Measurements from ENCODE around the gene FOXK2.
"Not testable (repeated sequence)": the region's sequence is repeated elsewhere in the genome, so short reads cannot be mapped to it uniquely, and the experiment has no call there.

FOXK2 gene

DNA sequence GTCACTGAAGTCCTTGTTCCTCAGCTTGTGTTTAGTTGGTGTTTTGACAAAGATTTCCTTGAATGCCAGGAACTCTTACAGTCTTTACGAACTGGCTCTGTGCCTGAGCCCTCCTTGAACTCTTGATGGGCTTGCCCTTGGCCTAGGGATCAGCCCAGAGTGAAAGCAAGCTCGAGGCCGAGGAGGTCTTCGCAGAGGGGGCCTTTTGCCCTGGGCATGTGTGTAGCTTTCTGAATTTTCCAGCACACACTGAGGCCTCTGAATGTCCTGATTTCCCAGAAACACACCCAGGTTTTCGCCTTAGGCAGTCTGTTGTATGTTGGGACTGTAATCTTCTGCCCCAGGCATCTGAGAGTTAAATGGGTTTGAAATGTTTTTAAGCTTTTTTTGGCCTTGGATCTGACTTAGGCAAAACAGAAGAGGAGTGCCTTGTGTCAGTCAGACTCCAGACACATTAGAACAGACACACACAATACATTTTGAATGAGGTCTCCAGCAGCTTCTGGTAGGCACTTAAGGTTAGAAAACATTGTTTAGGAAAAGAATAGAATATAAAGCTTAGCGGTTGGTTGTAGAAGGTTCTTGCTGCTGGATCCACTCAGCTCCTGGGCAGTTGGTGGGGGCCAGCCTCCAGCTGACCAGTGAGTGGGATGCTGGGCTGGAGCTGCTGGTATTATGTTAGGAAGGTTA is 17.1 kb downstream of the FOXK2 start:
- Mint-ChIP-seq H3K27me3 (ENCODE audit: low read depth) (no peaks in the 10 kb centered on the region), H3K36me3 (ENCODE audit: low read depth) (peaks cover 6% of the 10 kb centered on the region), H3K27ac (peak overlapping the region; percentile 86 to 94 (median 93)), H3K4me3 (no peak overlapping the region), H3K9me3 (no peaks in the 10 kb centered on the region), H3K4me1 (peaks cover 49% of the 10 kb centered on the region)
- TF ChIP-seq, protein P1, sequence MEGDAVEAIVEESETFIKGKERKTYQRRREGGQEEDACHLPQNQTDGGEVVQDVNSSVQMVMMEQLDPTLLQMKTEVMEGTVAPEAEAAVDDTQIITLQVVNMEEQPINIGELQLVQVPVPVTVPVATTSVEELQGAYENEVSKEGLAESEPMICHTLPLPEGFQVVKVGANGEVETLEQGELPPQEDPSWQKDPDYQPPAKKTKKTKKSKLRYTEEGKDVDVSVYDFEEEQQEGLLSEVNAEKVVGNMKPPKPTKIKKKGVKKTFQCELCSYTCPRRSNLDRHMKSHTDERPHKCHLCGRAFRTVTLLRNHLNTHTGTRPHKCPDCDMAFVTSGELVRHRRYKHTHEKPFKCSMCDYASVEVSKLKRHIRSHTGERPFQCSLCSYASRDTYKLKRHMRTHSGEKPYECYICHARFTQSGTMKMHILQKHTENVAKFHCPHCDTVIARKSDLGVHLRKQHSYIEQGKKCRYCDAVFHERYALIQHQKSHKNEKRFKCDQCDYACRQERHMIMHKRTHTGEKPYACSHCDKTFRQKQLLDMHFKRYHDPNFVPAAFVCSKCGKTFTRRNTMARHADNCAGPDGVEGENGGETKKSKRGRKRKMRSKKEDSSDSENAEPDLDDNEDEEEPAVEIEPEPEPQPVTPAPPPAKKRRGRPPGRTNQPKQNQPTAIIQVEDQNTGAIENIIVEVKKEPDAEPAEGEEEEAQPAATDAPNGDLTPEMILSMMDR (IDR thresholded peaks at IDR 0.05; ENCODE audit: unreplicated experiment in 3 of 3) = no peak

DNA sequence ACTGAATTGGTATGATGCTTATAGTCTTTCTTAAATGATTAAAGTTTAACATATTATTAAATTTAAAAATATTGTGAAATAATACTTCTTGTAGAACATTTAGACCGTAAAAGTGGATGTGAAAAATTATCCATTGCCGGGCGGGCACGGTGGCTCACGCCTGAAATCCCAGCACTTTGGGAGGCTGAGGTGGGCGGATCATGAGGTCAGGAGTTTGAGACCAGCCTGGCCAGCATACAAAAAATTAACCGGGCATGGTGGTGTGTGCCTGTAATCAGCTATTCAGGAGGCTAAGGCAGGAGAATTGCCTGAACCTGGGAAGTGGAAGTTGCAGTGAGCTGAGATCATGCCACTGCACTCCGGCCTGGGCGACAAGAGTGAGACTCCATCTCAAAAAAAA is 17.7 kb downstream of the FOXK2 start:
- not testable (repeated sequence) for H3K9me3 Mint-ChIP-seq; H3K4me3 Mint-ChIP-seq; H3K36me3 Mint-ChIP-seq (ENCODE audit: low read depth); H3K27me3 Mint-ChIP-seq (ENCODE audit: low read depth)
- peak overlapping the region; percentile 86 to 94 (median 93) for H3K27ac Mint-ChIP-seq
- peaks cover 49% of the 10 kb centered on the region for H3K4me1 Mint-ChIP-seq

DNA sequence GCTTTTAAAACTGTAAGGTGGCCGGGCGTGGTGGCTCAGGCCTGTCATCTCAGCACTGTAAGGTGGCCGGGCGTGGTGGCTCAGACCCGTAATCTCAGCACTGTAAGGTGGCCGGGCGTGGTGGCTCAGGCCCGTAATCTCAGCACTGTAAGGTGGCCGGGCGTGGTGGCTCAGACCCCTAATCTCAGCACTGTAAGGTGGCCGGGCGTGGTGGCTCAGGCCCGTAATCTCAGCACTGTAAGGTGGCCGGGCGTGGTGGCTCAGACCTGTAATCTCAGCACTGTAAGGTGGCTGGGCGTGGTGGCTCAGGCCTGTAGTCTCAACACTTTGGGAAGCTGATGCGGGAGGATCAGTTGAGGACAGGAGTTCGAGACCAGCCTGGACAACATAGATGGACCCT is 19.5 kb downstream of the FOXK2 start:
- H3K27ac Mint-ChIP-seq = peak overlapping the region in 2 of 3 experiments; percentile 52 to 53
- peaks cover 51% of the 10 kb centered on the region for H3K4me1 Mint-ChIP-seq
- H3K4me3 Mint-ChIP-seq; H3K9me3 Mint-ChIP-seq; H3K27me3 Mint-ChIP-seq (ENCODE audit: low read depth); H3K36me3 Mint-ChIP-seq (ENCODE audit: low read depth): not testable (repeated sequence)

DNA sequence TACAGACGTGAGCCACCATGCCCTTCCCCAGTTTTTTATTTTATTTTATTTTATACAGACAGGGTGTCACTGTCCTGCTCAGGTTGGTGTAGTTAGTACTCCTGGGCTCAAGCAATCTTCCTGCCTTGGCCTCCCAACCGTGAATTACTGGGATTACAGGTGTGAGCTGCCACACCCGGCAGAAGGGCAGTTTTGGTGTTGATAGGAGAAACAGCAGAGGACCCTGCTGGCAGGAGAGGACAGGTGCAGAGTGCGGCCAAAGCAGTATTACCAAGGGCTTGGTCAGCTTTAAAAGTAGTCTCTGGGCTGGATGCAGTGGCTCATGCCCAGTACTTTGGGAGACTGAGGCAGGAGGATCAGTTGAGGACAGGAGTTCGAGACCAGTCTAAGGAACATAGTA is 22.9 kb downstream of the FOXK2 start:
- H3K27me3 Mint-ChIP-seq (ENCODE audit: low read depth) = no peaks in the 10 kb centered on the region
- TF ChIP-seq, protein P1 (IDR thresholded peaks at IDR 0.05; ENCODE audit: unreplicated experiment in 3 of 3) = no peak
- H3K27ac Mint-ChIP-seq = peak overlapping the region in 1 of 3 experiments; percentile 66
- H3K4me1 Mint-ChIP-seq = peaks cover 36% of the 10 kb centered on the region
- no peak overlapping the region for H3K4me3 Mint-ChIP-seq
- peaks cover 9% of the 10 kb centered on the region for H3K36me3 Mint-ChIP-seq (ENCODE audit: low read depth)
- no peaks in the 10 kb centered on the region for H3K9me3 Mint-ChIP-seq

DNA sequence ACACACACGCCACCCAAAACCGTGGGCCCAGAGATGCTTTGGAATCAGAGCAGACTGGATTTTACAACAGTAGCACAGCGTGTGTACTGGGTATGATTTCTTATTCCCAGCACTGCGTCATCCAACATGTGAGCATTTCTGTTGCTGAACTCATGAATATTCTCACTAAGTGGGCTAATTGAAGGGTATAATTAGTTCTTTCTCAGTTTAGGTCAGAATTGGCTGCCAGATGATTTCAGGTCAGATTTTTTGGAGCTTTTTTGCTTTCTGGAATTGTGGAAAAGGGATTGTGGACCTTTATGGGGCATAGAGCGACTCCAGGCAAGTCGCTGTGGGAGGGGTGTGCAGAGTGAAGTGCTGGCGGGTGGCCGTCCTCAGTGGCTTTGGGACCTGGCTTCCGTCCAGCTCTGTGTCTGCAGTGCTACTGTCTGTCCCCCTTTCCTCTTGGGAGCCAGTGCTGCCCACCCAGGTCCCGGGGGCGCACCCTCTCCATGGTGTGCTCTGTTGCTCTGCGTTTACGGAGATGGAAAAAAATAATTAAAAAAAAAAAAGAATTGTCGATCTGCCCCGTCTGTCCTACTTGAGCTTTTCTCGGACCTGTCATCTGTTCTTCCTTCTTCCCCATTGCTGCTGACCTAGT is 25.0 kb downstream of the FOXK2 start:
- H3K27ac Mint-ChIP-seq = peak overlapping the region; percentile 85 to 93 (median 87)
- peaks cover 42% of the 10 kb centered on the region for H3K4me1 Mint-ChIP-seq
- peaks cover 16% of the 10 kb centered on the region for H3K36me3 Mint-ChIP-seq (ENCODE audit: low read depth)
- peak overlapping the region; percentile 18 to 63 (median 50) for H3K4me3 Mint-ChIP-seq
- H3K27me3 Mint-ChIP-seq (ENCODE audit: low read depth) = no peaks in the 10 kb centered on the region
- TF ChIP-seq, protein P1 (IDR thresholded peaks at IDR 0.05; ENCODE audit: unreplicated experiment in 3 of 3) = no peak
- H3K9me3 Mint-ChIP-seq = no peaks in the 10 kb centered on the region

DNA sequence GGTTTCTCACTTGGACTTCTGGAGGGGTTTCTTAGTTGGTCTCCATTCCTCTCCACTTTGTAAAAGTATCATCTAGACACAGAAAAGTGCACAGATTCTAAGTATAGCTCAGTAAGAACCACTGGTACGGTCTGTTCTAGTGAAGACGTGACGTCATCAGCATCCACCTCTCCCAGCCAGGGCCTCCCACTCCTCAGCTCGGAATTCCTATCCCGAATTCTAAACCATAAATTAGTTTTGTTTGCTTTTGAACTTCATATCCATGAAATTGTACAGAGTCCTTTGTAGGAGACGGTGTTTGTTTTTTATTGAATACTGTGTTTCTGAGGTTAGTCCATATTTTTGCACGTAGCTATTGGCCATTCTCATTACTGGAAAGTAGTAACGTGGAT is 25.5 kb downstream of the FOXK2 start:
- TF ChIP-seq, protein P1 (IDR thresholded peaks at IDR 0.05; ENCODE audit: unreplicated experiment in 3 of 3) = no peak
- H3K9me3 Mint-ChIP-seq = no peaks in the 10 kb centered on the region
- H3K36me3 Mint-ChIP-seq (ENCODE audit: low read depth) = peaks cover 16% of the 10 kb centered on the region
- no peaks in the 10 kb centered on the region for H3K27me3 Mint-ChIP-seq (ENCODE audit: low read depth)
- peak overlapping the region; percentile 18 to 63 (median 50) for H3K4me3 Mint-ChIP-seq
- peaks cover 42% of the 10 kb centered on the region for H3K4me1 Mint-ChIP-seq
- H3K27ac Mint-ChIP-seq = peak overlapping the region; percentile 85 to 93 (median 87)

DNA sequence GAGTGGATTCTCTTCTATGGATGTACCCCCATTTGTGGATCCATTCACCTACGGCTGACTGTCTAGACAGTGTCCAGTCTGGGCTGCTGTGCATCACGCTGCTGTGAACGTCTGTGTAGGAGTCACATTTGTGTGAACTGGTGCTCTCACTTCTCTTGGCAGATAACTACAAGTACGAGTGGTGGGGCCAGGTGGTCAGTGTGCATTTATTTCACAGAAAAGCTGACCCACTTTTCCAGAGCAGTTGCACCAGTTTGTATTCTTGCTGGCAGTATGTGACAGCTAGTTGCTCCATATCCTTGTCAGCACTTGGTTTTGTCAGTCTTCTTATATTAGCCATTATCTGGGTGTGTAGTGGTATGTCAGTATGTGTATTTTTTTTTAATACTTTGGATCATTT is 28.4 kb downstream of the FOXK2 start:
- H3K36me3 Mint-ChIP-seq (ENCODE audit: low read depth) = peaks cover 10% of the 10 kb centered on the region

More for the DNA sequence above, 28.4 kb downstream of the FOXK2 start:
- Mint-ChIP-seq H3K4me3 (no peak overlapping the region), H3K9me3 (no peaks in the 10 kb centered on the region), H3K27me3 (ENCODE audit: low read depth) (no peaks in the 10 kb centered on the region), H3K4me1 (peaks cover 45% of the 10 kb centered on the region), H3K27ac (peak overlapping the region; percentile 0 to 58 (median 53))
- TF ChIP-seq, protein P1 (IDR thresholded peaks at IDR 0.05; ENCODE audit: unreplicated experiment in 3 of 3) = no peak

Measured in nephron (organoid).